ENCODE results near the gene MEX3D. TPM values are rescaled to one million over a fixed set of nuclear protein-coding genes. Genes with fewer than 3 reads are reported as not detected.

The MEX3D gene
- total RNA-seq, 1 donor, result 27.6 TPM

DNA sequence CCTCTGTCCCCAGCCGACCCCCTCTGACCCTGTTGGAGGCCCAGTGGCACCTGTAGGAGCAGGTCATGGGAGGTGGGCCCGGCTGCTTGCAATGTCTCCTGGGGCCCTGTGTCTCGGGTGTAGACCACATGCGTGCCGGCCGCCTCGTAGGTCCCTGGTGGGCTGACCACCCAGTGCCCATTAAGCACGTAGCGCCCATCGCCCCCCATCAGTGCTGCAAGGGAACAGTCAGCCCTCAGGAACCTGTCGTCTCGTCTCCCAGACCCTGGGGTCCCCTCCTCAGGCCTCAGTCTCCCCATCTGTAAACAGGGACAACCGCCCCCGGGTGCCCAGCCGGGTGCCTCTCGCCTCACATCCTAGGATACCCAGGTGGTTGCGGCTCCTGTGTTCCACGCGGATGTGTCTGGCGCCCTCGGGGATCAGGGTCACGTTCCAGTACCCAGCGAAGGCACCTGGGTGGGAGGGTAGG lies 60.9 kb downstream of the MEX3D start:
- no peak for DNase-seq (ENCODE audit: low read depth)
- no peak for TF ChIP-seq CTCF (IDR thresholded peaks at IDR 0.05; ENCODE audit: insufficient read depth, low read length)
- H3K4me3 ChIP-seq (ENCODE audit: low read depth, low read length), result peak overlapping the region; percentile 47

DNA sequence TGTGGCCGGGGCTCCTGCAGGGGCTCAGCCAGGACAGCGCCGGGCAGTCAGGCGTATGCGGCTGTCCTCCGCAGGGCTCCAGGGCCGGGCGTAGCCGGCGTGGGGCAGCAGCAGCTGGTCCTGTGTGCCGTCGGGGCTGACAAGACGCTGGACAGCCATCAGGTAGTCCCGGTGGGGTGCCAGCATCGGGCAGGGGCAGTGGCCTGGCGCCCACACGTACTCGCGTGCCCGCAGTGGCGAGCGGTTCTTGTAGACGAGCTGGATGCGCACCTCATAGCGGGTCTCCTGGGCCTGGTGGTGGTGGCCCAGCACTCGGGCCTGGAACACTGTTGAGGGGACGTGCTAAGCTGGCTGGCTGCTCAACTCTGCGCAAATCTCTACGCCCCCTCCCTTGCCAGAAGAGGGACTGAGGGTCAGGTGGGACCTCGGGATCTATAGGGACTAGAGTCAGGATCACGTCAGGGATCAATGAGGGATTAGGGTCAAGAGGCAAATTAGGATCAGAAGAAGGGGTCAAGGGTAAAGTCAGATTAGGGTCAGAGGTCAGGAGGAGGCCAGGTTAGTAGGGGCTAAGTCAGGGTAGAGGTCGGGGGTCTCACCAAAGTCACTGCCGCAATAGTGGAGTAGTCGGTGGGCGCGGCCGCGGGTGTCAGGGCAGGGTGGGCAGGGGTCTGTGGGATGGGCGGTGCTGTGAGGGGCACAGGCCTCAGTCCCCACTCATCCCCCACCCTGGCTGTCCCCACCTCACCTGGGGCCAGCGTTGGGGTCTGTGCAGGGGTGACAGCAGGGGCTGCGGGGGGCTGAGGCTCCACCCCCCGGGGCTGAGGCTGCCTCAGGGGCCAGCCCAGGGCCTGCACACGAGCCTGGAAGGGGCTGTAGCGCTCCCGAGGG lies 61.9 kb downstream of the MEX3D start:
- DNase-seq (ENCODE audit: low read depth), result no peak
- H3K4me3 ChIP-seq (ENCODE audit: low read depth, low read length), result no peak overlapping the region
- TF ChIP-seq CTCF (IDR thresholded peaks at IDR 0.05; ENCODE audit: insufficient read depth, low read length), result no peak

GRCh38 chr19:1505012-1505411 lies 63.1 kb downstream of the MEX3D start:
- no peak overlapping the region for H3K4me3 ChIP-seq (ENCODE audit: low read depth, low read length)
- DNase-seq (ENCODE audit: low read depth), result no peak
- no peak for TF ChIP-seq CTCF (IDR thresholded peaks at IDR 0.05; ENCODE audit: insufficient read depth, low read length)

Small RNA genes lying within 50 kb of the gene (small RNA-seq; reads per million reads assigned to genes)
- not detected for gene AC005943.2
- gene RN7SL477P, result not detected
- gene RNU6-1223P, result not detected

Other genes starting within 250 kb of the MEX3D start
- gene NDUFS7, start 184.4 kb downstream of the MEX3D start, total RNA-seq (ENCODE audit: low replicate concordance), result 14.6 and 40.7 TPM in 2 replicates
- gene GAMT, start 166.8 kb downstream of the MEX3D start, total RNA-seq (ENCODE audit: low replicate concordance), result 8.8 and 40.6 TPM in 2 replicates
- 17.3 and 43.8 TPM in 2 replicates for gene DAZAP1, start 160.7 kb downstream of the MEX3D start, total RNA-seq (ENCODE audit: low replicate concordance)
- gene RPS15, start 129.9 kb downstream of the MEX3D start, total RNA-seq (ENCODE audit: low replicate concordance), result 567 and 712 TPM in 2 replicates
- gene APC2, start 118.2 kb downstream of the MEX3D start, total RNA-seq (ENCODE audit: low replicate concordance), result 0.27 and 0.57 TPM in 2 replicates
- 13.2 and 26.8 TPM in 2 replicates for gene C19orf25, start 89.1 kb downstream of the MEX3D start, total RNA-seq (ENCODE audit: low replicate concordance)
- 0.25 and 2.2 TPM in 2 replicates for gene PCSK4, start 78.0 kb downstream of the MEX3D start, total RNA-seq (ENCODE audit: low replicate concordance)
- 0.65 and 2.8 TPM in 2 replicates for gene REEP6, start 77.1 kb downstream of the MEX3D start, total RNA-seq (ENCODE audit: low replicate concordance)
- gene ADAMTSL5, start 55.3 kb downstream of the MEX3D start, total RNA-seq (ENCODE audit: low replicate concordance), result 1.2 and 4.2 TPM in 2 replicates
- not detected in 2 replicates for gene PLK5, start 44.2 kb downstream of the MEX3D start, total RNA-seq (ENCODE audit: low replicate concordance)
- 66.3 and 77.3 TPM in 2 replicates for gene MBD3, start 24.5 kb upstream of the MEX3D start, total RNA-seq (ENCODE audit: low replicate concordance)
- gene UQCR11, start 37.1 kb upstream of the MEX3D start, total RNA-seq (ENCODE audit: low replicate concordance), result 28.9 and 37.6 TPM in 2 replicates
- gene TCF3, start 84.3 kb upstream of the MEX3D start, total RNA-seq (ENCODE audit: low replicate concordance), result 27.0 and 74.2 TPM in 2 replicates
- not detected in 2 replicates for gene ONECUT3, start 185.2 kb upstream of the MEX3D start, total RNA-seq (ENCODE audit: low replicate concordance)
- 0.16 and 3.3 TPM in 2 replicates for gene ATP8B3, start 244.0 kb upstream of the MEX3D start, total RNA-seq (ENCODE audit: low replicate concordance)

All from fibroblast of the aortic adventitia (primary cell).